B cell (primary cell): ENCODE data around the gene UBL3.

Experiments used
- EZH2 ChIP-seq: IDR thresholded peaks from 2 replicates; pipeline ENCODE4 v1.6.1; 2012; ENCODE audit warnings: borderline replicate concordance, low read depth, mild to moderate bottlenecking, moderate library complexity, low read length; ENCODE audit not compliant: insufficient read depth, poor library complexity, severe bottlenecking
- TF ChIP-seq, protein P1 (sequence below): fragments of 200-600 bp; IDR thresholded peaks from one replicate; pipeline ENCODE4 v1.8.0; 2022; ENCODE audit warnings: antibody characterized with exemption, mild to moderate bottlenecking

DNA sequence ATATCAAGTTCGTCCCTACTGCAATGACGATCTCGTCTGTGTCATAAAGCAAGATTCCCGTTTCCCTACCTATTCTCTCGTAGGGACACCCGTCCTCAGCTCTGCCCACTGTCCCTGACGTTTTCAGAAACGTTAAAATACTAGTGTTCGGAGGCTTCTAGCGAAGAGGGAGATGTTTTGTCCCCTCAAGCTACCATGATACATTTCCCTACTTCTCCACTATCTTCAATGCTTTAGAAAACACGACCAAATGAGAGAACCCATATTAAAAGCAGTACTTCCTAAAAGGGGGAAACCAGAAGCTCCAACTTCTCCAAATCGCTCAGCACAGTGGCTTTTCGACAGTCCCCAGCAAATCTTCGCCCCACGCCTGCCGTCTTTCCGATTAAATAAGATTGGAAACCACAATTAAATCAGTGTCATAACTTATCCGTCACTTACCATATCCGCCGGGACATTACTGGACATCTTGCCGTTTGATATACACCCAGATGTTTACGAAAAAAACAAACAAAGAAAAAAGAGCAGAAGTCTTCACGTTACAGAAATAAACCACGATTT is 1.3 kb downstream of the UBL3 start:
- TF ChIP-seq, protein P1, sequence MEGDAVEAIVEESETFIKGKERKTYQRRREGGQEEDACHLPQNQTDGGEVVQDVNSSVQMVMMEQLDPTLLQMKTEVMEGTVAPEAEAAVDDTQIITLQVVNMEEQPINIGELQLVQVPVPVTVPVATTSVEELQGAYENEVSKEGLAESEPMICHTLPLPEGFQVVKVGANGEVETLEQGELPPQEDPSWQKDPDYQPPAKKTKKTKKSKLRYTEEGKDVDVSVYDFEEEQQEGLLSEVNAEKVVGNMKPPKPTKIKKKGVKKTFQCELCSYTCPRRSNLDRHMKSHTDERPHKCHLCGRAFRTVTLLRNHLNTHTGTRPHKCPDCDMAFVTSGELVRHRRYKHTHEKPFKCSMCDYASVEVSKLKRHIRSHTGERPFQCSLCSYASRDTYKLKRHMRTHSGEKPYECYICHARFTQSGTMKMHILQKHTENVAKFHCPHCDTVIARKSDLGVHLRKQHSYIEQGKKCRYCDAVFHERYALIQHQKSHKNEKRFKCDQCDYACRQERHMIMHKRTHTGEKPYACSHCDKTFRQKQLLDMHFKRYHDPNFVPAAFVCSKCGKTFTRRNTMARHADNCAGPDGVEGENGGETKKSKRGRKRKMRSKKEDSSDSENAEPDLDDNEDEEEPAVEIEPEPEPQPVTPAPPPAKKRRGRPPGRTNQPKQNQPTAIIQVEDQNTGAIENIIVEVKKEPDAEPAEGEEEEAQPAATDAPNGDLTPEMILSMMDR = no peak
- TF ChIP-seq EZH2 = no peak
